CD4-positive, alpha-beta T cell treated with Interleukin-17A for 1 hour (primary cell): ENCODE results near the gene DLGAP3.
"Not testable (repeated sequence)": the region's sequence is repeated elsewhere in the genome, so short reads cannot be mapped to it uniquely, and the experiment has no call there.

Experiments
- DNase-seq: peaks from one replicate; pipeline ENCODE4 v3.0.0-alpha.2; 2020

Gene DLGAP3, protein sequence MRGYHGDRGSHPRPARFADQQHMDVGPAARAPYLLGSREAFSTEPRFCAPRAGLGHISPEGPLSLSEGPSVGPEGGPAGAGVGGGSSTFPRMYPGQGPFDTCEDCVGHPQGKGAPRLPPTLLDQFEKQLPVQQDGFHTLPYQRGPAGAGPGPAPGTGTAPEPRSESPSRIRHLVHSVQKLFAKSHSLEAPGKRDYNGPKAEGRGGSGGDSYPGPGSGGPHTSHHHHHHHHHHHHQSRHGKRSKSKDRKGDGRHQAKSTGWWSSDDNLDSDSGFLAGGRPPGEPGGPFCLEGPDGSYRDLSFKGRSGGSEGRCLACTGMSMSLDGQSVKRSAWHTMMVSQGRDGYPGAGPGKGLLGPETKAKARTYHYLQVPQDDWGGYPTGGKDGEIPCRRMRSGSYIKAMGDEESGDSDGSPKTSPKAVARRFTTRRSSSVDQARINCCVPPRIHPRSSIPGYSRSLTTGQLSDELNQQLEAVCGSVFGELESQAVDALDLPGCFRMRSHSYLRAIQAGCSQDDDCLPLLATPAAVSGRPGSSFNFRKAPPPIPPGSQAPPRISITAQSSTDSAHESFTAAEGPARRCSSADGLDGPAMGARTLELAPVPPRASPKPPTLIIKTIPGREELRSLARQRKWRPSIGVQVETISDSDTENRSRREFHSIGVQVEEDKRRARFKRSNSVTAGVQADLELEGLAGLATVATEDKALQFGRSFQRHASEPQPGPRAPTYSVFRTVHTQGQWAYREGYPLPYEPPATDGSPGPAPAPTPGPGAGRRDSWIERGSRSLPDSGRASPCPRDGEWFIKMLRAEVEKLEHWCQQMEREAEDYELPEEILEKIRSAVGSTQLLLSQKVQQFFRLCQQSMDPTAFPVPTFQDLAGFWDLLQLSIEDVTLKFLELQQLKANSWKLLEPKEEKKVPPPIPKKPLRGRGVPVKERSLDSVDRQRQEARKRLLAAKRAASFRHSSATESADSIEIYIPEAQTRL

GRCh38 chr1:34929497-34929852 lies at the start of gene DLGAP3:
TSS of gene DLGAP3 (minus strand) at chr1:34929650. CDS start at chr1:34905383, 24,267 bp downstream.
- peak; percentile 10 for DNase-seq

DNA sequence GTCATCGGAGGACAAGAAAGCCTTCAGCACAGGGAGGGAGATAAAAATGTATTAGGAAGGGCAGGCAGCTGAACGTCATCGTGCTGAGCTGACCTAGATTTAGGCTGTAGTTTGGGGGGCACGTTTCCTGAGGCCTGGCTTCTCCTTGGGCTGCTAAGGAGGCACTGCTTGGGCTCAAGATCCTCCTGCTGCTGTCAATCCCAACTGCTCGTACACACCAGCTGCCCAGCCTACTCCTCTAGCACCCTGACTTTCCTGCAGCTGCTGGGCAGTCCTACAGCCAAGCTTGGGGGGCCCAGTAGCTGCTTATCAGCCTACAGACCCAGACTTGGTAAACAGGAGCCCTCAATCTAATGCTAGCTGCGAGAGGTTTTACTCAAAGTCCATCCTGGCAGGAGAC lies 49.5 kb upstream of the DLGAP3 start:
- DNase-seq: no peak

DNA sequence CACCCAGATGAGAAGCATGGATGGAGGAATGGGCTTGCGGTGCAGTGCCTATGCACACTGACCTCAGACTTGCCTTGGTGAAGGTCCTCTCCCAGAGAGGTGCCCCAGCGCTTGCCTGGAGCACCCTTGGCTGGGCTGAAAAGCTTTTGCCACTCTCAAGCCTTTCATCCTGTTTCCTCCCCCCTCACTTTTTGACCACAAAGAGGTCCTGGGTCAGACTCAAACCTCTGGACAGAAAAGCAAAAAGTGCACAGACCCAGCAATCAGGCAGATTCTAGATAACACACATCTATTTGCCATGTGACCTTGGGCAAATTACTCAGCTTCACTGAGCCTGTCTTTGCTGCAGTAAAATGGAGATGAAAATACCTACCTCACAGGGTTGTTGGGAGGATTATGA lies 48.4 kb upstream of the DLGAP3 start:
- no peak for DNase-seq

DNA sequence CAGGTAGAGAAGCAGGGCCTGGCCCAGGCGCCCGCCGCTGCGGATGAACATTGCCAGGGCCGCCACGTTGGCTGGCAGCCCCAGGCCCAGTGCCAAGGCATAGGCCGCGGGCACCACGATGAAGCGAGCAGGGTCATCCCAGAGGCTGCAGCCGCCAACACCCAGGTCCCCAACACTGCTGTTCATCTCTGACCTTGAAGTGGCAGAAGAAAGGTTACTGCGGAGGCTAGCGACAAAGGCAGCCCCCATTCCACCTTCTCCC lies 47.7 kb upstream of the DLGAP3 start:
- DNase-seq: no peak

GRCh38 chr1:34976384-34977209 lies 47.1 kb upstream of the DLGAP3 start:
- DNase-seq: no peak

DNA sequence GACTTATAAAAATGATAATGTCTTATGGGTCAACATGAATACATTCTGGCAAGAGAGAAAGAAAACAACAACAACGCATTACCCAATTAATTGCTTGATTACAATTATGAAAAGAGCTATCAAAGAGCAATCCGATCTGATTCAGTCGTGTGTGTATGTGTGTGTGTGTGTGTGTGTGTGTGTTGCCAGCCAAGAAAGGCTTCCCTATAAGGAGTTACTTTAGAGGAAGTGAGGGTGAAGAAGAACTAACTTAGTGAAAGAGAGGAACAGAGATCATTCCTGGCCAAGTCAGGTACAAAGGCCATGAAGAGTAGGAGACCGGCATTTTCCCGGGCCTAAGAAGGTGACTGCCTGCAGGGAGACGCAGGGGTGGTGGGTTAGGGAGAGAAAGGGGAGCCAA lies 46.3 kb upstream of the DLGAP3 start:
- DNase-seq: no peak

- DNase-seq: no peak
These were observed 45.9 kb upstream of the DLGAP3 start for GRCh38 chr1:34975338-34975737.

DNA sequence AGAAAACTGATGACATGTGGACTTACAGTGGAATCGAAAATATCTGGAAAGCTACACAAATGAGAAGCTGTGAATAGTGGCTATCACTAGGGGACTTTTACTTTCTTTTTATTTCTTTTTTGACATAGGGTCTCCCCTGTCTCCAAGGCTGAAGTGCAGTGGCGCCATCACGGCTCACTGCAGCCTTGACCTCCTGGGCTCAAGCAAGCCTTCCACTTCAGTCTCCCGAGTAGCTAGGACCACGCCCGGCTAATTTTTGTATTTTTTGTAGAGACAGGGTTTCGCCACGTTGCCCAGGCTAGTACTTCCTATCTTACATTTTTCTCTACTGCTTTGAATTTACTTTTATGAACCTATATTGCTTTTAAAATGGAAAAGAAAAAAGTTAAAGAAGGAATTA lies 45.2 kb upstream of the DLGAP3 start:
- no peak for DNase-seq

DNA sequence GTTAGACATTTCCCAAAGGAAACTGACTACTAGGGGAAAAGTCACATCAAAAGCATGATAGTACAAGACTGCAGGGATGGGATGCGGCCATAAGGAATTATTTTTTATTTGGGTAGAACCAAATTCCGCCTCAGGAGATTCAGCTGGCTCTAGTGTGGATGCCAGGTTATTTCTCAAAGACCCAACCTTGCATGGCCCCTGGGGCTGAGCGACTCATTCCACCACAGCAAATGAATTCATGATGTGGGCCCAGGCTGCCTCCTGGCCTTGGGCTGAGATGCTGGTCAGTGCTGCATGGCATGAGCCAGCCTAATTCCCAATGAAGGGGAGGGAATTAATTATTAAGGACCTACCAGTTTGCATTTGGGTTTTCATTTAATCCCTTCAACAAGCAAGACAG lies 43.9 kb upstream of the DLGAP3 start:
- no peak for DNase-seq

DNA sequence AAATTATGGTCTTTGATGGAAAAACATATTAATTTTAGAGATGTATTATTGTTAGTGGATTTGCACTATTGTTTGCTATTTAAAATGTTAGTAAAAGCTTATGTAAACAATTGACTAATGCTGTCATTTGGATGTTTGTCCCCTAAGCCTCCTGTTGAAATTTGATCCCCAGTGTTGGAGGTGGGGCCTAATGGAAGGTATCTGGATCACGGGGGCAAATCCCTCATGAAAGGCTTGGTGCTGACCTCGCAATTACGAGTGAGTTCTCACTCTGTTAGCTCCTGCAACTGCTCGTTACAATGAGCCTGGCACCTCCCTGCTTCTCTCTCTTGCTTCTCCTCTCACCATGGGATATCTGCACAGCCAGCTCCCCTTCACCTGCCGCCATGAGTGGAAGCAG lies 41.4 kb upstream of the DLGAP3 start:
- DNase-seq: no peak

DNA sequence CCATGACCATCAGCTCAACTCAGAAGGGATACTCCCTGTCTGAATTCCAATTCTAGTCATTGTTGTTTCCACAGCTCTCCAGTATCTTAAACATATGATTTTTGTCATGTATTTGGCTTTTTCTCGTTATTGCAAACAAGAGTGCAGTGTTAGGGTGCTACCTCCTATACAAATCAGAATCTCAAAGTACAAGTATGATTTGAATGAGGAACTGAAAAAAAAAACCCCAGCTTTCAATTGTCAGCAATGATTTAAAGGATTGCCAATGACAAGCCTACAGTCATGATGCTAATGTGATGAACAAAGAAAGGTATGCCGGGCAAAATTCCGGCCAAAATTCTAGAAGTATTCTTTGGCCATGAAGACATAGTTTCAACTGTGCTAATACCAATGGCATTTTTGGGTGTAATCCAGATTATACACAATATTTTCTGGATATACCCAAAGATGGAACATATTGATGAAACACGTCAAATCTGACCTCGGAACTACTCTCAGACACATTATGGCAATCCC lies 40.8 kb upstream of the DLGAP3 start:
- no peak for DNase-seq

DNA sequence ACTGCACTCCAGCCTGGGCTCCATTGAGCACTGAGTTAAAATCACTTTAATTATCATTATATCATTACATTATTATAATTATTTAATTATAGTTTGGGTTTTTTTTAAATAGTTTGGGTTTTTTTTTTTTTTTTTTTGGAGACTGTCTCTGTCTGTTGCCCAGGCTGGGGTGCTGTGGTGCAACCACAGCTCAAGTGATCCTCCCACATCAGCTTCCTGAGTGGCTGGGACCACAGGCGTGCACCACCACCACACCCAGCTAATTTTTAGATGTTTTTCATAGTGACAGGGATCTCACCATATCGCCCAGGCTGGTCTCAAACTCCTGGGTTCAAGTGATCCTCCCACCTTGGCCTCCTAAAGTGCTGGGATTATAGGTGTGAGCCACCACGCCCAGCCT lies 38.8 kb upstream of the DLGAP3 start:
- DNase-seq: peak; percentile 30

GRCh38 chr1:34967672-34968071 lies 38.2 kb upstream of the DLGAP3 start:
- DNase-seq: not testable (repeated sequence)

DNA sequence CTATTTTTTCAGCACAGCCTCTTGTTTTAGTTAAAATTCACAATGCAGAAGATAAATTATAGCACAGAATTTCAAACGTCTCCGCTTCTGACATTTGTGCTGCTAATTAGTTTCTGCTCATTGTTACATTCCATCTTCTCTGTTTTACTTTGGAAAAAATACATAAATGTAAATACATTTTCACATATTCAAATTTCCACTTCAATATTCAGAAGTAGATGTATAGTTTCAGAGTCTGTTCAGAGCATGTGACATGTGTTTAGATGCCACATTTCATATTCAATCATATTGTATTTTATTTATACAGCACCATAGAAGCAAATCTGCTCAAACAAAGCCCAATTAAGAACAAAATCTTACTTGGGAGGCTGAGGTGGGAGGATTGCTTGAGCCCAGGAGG lies 36.1 kb upstream of the DLGAP3 start:
- DNase-seq: no peak

- no peak for DNase-seq
These were observed 21.0 kb upstream of the DLGAP3 start for GRCh38 chr1:34950428-34950827.

GRCh38 chr1:34948739-34949138 lies 19.3 kb upstream of the DLGAP3 start:
- not testable (repeated sequence) for DNase-seq

DNA sequence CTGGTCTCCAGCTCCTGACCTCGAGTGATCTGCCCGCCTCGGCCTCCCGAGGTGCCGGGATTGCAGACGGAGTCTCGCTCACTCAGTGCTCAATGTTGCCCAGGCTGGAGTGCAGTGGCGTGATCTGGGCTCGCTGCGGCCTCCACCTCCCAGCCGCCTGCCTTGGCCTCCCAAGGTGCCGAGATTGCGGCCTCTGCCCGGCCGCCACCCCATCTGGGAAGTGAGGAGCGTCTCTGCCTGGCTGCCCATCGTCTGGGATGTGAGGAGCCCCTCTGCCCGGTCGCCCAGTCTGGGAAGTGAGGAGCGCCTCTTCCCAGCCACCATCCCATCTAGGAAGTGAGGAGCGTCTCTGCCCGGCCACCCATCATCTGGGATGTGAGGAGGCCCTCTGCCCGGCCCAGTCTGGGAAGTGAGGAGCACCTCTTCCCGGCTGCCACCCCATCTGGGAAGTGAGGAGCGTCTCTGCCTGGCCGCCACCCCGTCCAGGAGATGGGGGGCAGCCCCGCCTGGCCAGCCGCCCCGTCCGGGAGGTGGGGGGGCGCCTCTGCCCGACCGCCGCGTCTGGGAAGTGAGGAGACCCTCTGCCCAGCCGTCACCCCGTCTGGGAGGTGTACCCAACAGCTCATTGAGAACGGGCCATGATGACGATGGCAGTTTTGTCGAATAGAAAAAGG lies 18.3 kb upstream of the DLGAP3 start:
- not testable (repeated sequence) for DNase-seq

DNA sequence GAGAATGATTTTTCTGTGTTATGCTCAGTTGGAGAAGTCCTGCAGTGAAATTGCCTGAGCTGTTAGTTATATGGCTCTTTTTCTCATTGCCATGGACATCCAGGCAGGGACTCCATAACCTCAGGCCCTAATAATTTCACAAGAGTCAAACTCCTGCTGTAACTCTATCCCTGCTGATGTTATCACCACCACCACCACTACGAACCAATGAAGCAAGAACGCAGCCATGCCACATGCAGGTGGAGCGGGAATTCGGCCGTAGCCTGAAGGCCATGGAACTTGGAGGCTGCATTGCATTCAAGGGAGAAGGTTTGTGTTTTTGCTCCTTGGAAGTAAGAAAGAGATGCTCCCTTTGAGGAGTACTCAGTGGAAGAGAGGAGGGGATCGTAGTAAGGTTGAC lies 16.8 kb upstream of the DLGAP3 start:
- DNase-seq: no peak

GRCh38 chr1:34941798-34942197 lies 12.3 kb upstream of the DLGAP3 start:
- not testable (repeated sequence) for DNase-seq

- no peak for DNase-seq
These were observed 1.2 kb upstream of the DLGAP3 start for GRCh38 chr1:34930702-34931071.

- no peak for DNase-seq
These were observed 627 bp upstream of the DLGAP3 start for GRCh38 chr1:34929853-34930701.
